ENCODE measurements around the gene LYPD8. TPM values are rescaled to one million over a fixed set of nuclear protein-coding genes. Genes with fewer than 3 reads are reported as not detected.

Gene LYPD8
- polyA plus RNA-seq, 1 experiment: not detected

DNA sequence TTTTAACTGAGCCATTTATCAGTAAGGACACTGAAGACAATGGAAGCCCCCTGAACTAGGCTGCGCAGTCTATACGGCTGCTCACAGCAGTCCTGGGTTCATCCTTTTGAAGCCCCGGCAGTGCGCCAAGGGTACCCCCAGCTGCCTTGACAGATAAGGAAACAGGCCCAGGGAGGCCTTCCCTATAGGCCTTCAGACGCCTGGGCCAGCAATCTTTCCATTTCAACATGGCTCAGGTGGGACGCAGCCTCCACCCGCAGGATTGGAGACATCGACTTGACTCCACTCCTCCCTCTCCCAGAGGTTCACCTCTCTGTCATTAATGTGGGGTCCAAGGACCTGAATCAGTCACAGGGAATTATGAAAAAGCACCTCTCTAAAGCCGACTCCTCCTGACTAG lies 2.8 kb upstream of the LYPD8 start:
- H3K27me3 ChIP-seq (ENCODE audit: control insufficient read depth, insufficient read depth, low read length): no peaks in the 10 kb centered on the region
- POLR2A ChIA-PET: no interaction called here
- TF ChIP-seq, protein P1, sequence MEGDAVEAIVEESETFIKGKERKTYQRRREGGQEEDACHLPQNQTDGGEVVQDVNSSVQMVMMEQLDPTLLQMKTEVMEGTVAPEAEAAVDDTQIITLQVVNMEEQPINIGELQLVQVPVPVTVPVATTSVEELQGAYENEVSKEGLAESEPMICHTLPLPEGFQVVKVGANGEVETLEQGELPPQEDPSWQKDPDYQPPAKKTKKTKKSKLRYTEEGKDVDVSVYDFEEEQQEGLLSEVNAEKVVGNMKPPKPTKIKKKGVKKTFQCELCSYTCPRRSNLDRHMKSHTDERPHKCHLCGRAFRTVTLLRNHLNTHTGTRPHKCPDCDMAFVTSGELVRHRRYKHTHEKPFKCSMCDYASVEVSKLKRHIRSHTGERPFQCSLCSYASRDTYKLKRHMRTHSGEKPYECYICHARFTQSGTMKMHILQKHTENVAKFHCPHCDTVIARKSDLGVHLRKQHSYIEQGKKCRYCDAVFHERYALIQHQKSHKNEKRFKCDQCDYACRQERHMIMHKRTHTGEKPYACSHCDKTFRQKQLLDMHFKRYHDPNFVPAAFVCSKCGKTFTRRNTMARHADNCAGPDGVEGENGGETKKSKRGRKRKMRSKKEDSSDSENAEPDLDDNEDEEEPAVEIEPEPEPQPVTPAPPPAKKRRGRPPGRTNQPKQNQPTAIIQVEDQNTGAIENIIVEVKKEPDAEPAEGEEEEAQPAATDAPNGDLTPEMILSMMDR (IDR thresholded peaks at IDR 0.05; ENCODE audit: low read depth, low read length): no peak
- H3K4me3 ChIP-seq (ENCODE audit: low read depth, low read length): no peak overlapping the region
- CTCF ChIA-PET: no interaction called here
- DNase-seq (ENCODE audit: low read depth, low spot score): no peak
- no peak overlapping the region for H3K27ac ChIP-seq (ENCODE audit: low read depth, low read length)
- peaks cover 39% of the 10 kb centered on the region for H3K9me3 ChIP-seq (ENCODE audit: control insufficient read depth, insufficient read depth, low read length)

DNA sequence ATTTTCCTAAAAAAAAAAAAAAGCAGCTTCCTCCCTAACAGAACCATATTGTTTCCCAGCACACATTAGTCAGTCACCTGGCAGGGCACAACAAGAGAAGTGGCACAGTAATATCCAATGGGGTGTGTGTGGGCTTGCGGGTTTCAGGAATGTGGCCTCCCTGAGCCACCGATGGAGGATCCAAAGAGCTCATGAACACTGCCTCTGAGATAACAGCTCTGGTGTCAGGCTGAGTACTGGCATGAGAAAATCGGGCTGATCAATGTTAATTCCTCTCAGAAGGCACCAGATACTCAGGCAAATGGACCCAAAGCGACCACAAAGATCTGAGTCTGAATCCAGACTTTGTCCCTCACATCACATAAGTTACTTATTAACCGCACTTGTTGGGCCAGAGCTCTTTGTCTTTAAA lies 2.2 kb upstream of the LYPD8 start:
- POLR2A ChIA-PET: no interaction called here
- TF ChIP-seq, protein P1 (IDR thresholded peaks at IDR 0.05; ENCODE audit: low read depth, low read length): no peak
- CTCF ChIA-PET: no interaction called here

DNA sequence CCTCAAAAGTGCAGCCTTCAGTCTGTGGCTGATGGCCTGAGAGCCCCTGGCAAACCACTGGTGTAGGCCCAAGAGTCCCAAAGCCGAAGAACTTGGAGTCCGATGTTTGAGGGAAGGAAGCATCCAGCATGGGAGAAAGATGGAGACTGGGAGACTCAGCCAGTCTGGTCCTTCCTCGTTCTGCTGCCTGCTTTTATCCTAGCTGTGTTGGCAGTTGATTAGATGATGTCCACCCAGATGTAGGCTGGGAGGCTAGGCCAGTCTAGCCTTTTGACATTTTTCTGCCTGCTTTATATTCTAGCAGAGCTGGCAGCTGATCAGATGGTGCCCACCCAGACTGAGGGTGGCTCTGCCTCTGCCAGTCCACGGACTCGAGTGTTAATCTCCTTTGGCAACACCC lies 1.1 kb upstream of the LYPD8 start:
- TF ChIP-seq, protein P1 (IDR thresholded peaks at IDR 0.05; ENCODE audit: low read depth, low read length): no peak
- no peak overlapping the region for H3K27ac ChIP-seq (ENCODE audit: low read depth, low read length)
- H3K9me3 ChIP-seq (ENCODE audit: control insufficient read depth, insufficient read depth, low read length): peaks cover 52% of the 10 kb centered on the region
- no peaks in the 10 kb centered on the region for H3K27me3 ChIP-seq (ENCODE audit: control insufficient read depth, insufficient read depth, low read length)
- no peak for DNase-seq (ENCODE audit: low read depth, low spot score)
- ChIA-PET CTCF (no interaction called here), POLR2A (no interaction called here)
- H3K4me3 ChIP-seq (ENCODE audit: low read depth, low read length): no peak overlapping the region

More for the DNA sequence above, 2.2 kb upstream of the LYPD8 start:
- DNase-seq (ENCODE audit: low read depth, low spot score): no peak
- H3K9me3 ChIP-seq (ENCODE audit: control insufficient read depth, insufficient read depth, low read length): peaks cover 45% of the 10 kb centered on the region
- no peak overlapping the region for H3K27ac ChIP-seq (ENCODE audit: low read depth, low read length)
- H3K27me3 ChIP-seq (ENCODE audit: control insufficient read depth, insufficient read depth, low read length): no peaks in the 10 kb centered on the region
- no peak overlapping the region for H3K4me3 ChIP-seq (ENCODE audit: low read depth, low read length)

DNA sequence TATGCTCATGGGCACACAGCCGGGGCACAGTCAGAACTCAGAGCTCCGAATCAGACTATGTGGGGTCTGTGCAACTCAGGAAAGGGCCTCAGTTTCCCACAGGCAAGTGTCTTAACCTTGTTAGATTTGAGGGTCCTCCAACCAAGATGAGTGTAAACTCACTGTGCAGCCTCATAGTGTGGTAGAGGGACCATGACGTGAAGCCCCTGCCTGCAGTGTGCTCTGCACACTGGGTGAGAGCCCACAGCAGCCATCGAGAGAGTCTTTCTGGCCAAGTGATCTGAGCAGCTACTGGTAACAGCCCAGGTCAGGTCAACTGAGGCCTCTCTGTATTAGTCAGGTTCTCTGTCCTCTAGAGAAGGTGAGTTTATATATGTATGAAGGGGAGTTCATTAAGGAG lies 592 bp upstream of the LYPD8 start:
- POLR2A ChIA-PET: no interaction called here
- H3K9me3 ChIP-seq (ENCODE audit: control insufficient read depth, insufficient read depth, low read length): peaks cover 52% of the 10 kb centered on the region
- H3K27me3 ChIP-seq (ENCODE audit: control insufficient read depth, insufficient read depth, low read length): no peaks in the 10 kb centered on the region

DNA sequence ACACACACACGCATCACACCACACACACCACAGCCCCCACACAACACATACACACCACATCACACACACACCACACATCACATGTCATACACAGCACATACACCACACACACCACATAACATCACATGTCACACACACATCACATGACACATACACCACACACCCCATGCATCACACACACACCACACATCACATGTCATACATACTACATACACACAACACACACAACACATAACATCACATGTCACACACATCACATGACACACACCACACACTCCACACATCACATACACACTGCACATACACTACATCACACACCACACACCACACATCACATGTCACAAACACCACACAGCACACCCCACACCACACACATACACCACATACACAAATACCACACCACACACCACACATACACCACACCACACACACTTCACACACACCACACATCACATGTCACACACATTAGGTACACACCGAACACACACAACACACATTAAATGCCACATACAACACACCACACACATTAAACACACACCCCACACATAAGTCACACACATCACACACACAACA lies 1.8 kb downstream of the LYPD8 start:
- POLR2A ChIA-PET: no interaction called here

More for the DNA sequence above, 592 bp upstream of the LYPD8 start:
- Histone ChIP-seq H3K27ac (ENCODE audit: low read depth, low read length) (no peak overlapping the region), H3K4me3 (ENCODE audit: low read depth, low read length) (no peak overlapping the region)
- TF ChIP-seq, protein P1 (IDR thresholded peaks at IDR 0.05; ENCODE audit: low read depth, low read length): no peak
- no peak for DNase-seq (ENCODE audit: low read depth, low spot score)
- CTCF ChIA-PET: no interaction called here

More for the DNA sequence above, 1.8 kb downstream of the LYPD8 start:
- TF ChIP-seq, protein P1 (IDR thresholded peaks at IDR 0.05; ENCODE audit: low read depth, low read length): no peak
- no peak for DNase-seq (ENCODE audit: low read depth, low spot score)
- Histone ChIP-seq H3K9me3 (ENCODE audit: control insufficient read depth, insufficient read depth, low read length) (peaks cover 55% of the 10 kb centered on the region), H3K27me3 (ENCODE audit: control insufficient read depth, insufficient read depth, low read length) (no peaks in the 10 kb centered on the region), H3K27ac (ENCODE audit: low read depth, low read length) (no peak overlapping the region), H3K4me3 (ENCODE audit: low read depth, low read length) (no peak overlapping the region)
- CTCF ChIA-PET: no interaction called here

Measured in AG04450 (cell line).